HepG2 (cell line): ENCODE measurements around the gene FBLL1. TPM values are rescaled to one million over a fixed set of nuclear protein-coding genes. Genes with fewer than 3 reads are reported as not detected.

Experiments used
- ARNTL ChIP-seq: sonication (generic); formaldehyde crosslinking; IDR thresholded peaks from 2 replicates; pipeline ENCODE4 v1.4.0; 2020; ENCODE audit warnings: mild to moderate bottlenecking, missing genetic modification reagents
- GFI1 ChIP-seq: sonication (generic); formaldehyde crosslinking; IDR thresholded peaks from 2 replicates; pipeline ENCODE4 v1.5.0; 2020; ENCODE audit warnings: missing genetic modification reagents, mild to moderate bottlenecking, borderline replicate concordance
- HNF4A ChIP-seq: sonication (generic); formaldehyde crosslinking; IDR thresholded peaks from 2 replicates; pipeline ENCODE4 v1.4.0; 2020; ENCODE audit warnings: missing genetic modification reagents
- MIER2 ChIP-seq: IDR thresholded peaks from 2 replicates; pipeline ENCODE4 v1.6.1; 2016; ENCODE audit warnings: missing biosample characterization, missing genetic modification reagents
- POGZ ChIP-seq: sonication (generic); formaldehyde crosslinking; IDR thresholded peaks from 2 replicates; pipeline ENCODE4 v1.4.0; 2020; ENCODE audit warnings: mild to moderate bottlenecking, missing genetic modification reagents
- RAD51 ChIP-seq: fragments of 450-650 bp; IDR thresholded peaks from 2 replicates; pipeline ENCODE4 v1.6.1; 2016; ENCODE audit warnings: borderline replicate concordance
- REPIN1 ChIP-seq: sonication (generic); formaldehyde crosslinking; IDR thresholded peaks from 2 replicates; pipeline ENCODE4 v1.8.0; 2022; ENCODE audit warnings: missing genetic modification reagents, low read depth, mild to moderate bottlenecking, borderline replicate concordance
- SAP130 ChIP-seq: IDR thresholded peaks from 2 replicates; pipeline ENCODE4 v1.6.1; 2016; ENCODE audit warnings: low read depth
- SOX13 ChIP-seq, 3 experiments: fragments of 450-650 bp in 1 of 3; sonication (generic) in 1 of 3; formaldehyde crosslinking in 1 of 3; IDR thresholded peaks in 2 of 3; conservative IDR thresholded peaks in 1 of 3; 2 replicates each; pipeline versions ENCODE4 v1.5.0 to v1.6.1; 2016 to 2020; ENCODE audit warnings: antibody characterized with exemption in 1 of 3, mild to moderate bottlenecking in 1 of 3, missing compliant biosample characterization in 1 of 3, missing genetic modification reagents in 1 of 3, moderate library complexity in 1 of 3
- SSRP1 ChIP-seq: IDR thresholded peaks from 2 replicates; pipeline ENCODE4 v1.6.1; 2016; ENCODE audit warnings: control low read depth
- TEAD3 ChIP-seq: optimal IDR thresholded peaks from 2 replicates; pipeline ENCODE3; 2016; ENCODE audit warnings: borderline replicate concordance
- ZMYM4 ChIP-seq: sonication (generic); formaldehyde crosslinking; IDR thresholded peaks from 2 replicates; pipeline ENCODE4 v1.8.1; 2023; ENCODE audit warnings: mild to moderate bottlenecking, missing genetic modification reagents
- ZNF317 ChIP-seq: sonication (generic); formaldehyde crosslinking; IDR thresholded peaks from 2 replicates; pipeline ENCODE4 v1.5.0; 2020; ENCODE audit warnings: mild to moderate bottlenecking, missing genetic modification reagents
- ZNF441 ChIP-seq: sonication (generic); formaldehyde crosslinking; IDR thresholded peaks from 2 replicates; pipeline ENCODE4 v1.7.0; 2021; ENCODE audit warnings: missing genetic modification reagents, borderline replicate concordance
- ZNF558 ChIP-seq: sonication (generic); formaldehyde crosslinking; IDR thresholded peaks from 2 replicates; pipeline ENCODE4 v1.9.0; 2022; ENCODE audit warnings: mild to moderate bottlenecking, missing genetic modification reagents, borderline replicate concordance
- polyA plus RNA-seq, 8 experiments: library from polyadenylated mRNA; depleted of rRNA in 3 of 8; stranded (reverse) in 7 of 8; unstranded in 1 of 8; fragments of >200 nt; fragmentation: Illumina TruSeq in 4 of 8; extraction: Trizol in 4 of 8; gene quantifications; 2 replicates each; pipeline versions ENCODE4 v1.2.1 to v1.2.3, GENCODE V29; 2011 to 2016; ENCODE audit warnings: low read depth in 4 of 8, missing spikeins in 1 of 8, mixed read lengths in 1 of 8; ENCODE audit not compliant: insufficient read depth in 1 of 8
- total RNA-seq, 5 experiments: library from RNA; depleted of rRNA; stranded (reverse); fragments of >200 nt; fragmentation: Illumina TruSeq; extraction: Trizol; gene quantifications; 2 replicates each; pipeline ENCODE4 v1.2.3, GENCODE V29; 2016; ENCODE audit warnings: low read depth in 1 of 5
- TF ChIP-seq, protein P1 (sequence below): sonication (generic); formaldehyde crosslinking; IDR thresholded peaks from 2 replicates; pipeline ENCODE4 v1.4.0; 2020; ENCODE audit warnings: missing genetic modification reagents, borderline replicate concordance
- TF ChIP-seq, protein P2 (sequence below): sonication (generic); formaldehyde crosslinking; IDR thresholded peaks from 2 replicates; pipeline ENCODE4 v1.4.0; 2020; ENCODE audit warnings: missing genetic modification reagents, borderline replicate concordance
- TF ChIP-seq, protein P3 (sequence below), 2 experiments: sonication (generic) in 1 of 2; formaldehyde crosslinking in 1 of 2; IDR thresholded peaks; 2 replicates each; pipeline versions ENCODE4 v1.5.1 to v1.6.1; 2011 to 2020; ENCODE audit warnings: borderline replicate concordance in 1 of 2, low read depth in 1 of 2, low read length in 1 of 2, mild to moderate bottlenecking in 1 of 2, missing genetic modification reagents in 1 of 2, moderate library complexity in 1 of 2

FBLL1 gene
- total and polyA plus RNA-seq, 2 of the 13 experiments (the other 11 are each of a cell fraction or from before 2014, with no cell fraction given) = 0.17 to 0.18 TPM

DNA sequence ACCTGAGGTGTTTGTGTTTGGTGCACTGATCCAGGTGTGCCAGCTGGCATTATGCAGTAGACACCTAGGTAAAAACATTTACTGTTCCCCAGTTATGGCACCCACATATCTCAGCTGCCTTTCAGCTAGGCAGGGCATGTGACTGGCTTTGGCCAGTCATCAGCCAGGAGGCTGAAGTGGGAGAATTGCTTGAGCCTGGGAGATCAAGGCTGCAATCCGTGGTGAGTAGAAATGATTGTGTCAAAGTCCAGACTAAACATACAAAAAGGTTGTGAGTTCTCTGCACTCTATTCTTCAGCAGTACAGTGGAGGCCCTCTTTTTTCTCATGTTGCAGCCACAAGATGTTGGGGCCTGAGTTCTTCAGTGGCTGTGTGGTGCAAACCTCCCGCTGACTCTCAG is 3.2 kb upstream of the FBLL1 start (continued):
- TF ChIP-seq ZNF441 (CRISPR knock-in tag) (peak; percentile 64), ZNF558 (no peak), ZNF317 (CRISPR knock-in tag) (0 out of 2 replicates have a peak, but pooled peaks have one; percentile 31), MIER2 (CRISPR knock-in tag) (peak; percentile 89), SSRP1 (CRISPR knock-in tag) (0 out of 2 replicates have a peak, but pooled peaks have one; percentile 35), POGZ (peak; percentile 78), ARNTL (CRISPR knock-in tag) (no peak), TEAD3 (peak; percentile 16), SAP130 (CRISPR knock-in tag) (peak; percentile 23; the same call in 1 of the 2 replicates), REPIN1 (peak; percentile 45; the same call in 1 of the 2 replicates), SOX13 (IDR thresholded peaks at IDR 0.05) (no peak), SOX13 (CRISPR knock-in tag; conservative IDR thresholded peaks at IDR 0.05 in 1 of 2, IDR thresholded peaks at IDR 0.05 in 1 of 2) (peak in 1 of 2 experiments; percentile 16; a peak in 1 of 4 replicates), GFI1 (CRISPR knock-in tag) (peak; percentile 62), ZMYM4 (CRISPR knock-in tag) (peak; percentile 76), HNF4A (CRISPR knock-in tag) (peak; percentile 75), RAD51 (peak; percentile 42; the same call in 1 of the 2 replicates)
- TF ChIP-seq, protein P1, sequence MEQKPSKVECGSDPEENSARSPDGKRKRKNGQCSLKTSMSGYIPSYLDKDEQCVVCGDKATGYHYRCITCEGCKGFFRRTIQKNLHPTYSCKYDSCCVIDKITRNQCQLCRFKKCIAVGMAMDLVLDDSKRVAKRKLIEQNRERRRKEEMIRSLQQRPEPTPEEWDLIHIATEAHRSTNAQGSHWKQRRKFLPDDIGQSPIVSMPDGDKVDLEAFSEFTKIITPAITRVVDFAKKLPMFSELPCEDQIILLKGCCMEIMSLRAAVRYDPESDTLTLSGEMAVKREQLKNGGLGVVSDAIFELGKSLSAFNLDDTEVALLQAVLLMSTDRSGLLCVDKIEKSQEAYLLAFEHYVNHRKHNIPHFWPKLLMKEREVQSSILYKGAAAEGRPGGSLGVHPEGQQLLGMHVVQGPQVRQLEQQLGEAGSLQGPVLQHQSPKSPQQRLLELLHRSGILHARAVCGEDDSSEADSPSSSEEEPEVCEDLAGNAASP = 0 out of 2 replicates have a peak, but pooled peaks have one; percentile 15
- TF ChIP-seq, protein P2, sequence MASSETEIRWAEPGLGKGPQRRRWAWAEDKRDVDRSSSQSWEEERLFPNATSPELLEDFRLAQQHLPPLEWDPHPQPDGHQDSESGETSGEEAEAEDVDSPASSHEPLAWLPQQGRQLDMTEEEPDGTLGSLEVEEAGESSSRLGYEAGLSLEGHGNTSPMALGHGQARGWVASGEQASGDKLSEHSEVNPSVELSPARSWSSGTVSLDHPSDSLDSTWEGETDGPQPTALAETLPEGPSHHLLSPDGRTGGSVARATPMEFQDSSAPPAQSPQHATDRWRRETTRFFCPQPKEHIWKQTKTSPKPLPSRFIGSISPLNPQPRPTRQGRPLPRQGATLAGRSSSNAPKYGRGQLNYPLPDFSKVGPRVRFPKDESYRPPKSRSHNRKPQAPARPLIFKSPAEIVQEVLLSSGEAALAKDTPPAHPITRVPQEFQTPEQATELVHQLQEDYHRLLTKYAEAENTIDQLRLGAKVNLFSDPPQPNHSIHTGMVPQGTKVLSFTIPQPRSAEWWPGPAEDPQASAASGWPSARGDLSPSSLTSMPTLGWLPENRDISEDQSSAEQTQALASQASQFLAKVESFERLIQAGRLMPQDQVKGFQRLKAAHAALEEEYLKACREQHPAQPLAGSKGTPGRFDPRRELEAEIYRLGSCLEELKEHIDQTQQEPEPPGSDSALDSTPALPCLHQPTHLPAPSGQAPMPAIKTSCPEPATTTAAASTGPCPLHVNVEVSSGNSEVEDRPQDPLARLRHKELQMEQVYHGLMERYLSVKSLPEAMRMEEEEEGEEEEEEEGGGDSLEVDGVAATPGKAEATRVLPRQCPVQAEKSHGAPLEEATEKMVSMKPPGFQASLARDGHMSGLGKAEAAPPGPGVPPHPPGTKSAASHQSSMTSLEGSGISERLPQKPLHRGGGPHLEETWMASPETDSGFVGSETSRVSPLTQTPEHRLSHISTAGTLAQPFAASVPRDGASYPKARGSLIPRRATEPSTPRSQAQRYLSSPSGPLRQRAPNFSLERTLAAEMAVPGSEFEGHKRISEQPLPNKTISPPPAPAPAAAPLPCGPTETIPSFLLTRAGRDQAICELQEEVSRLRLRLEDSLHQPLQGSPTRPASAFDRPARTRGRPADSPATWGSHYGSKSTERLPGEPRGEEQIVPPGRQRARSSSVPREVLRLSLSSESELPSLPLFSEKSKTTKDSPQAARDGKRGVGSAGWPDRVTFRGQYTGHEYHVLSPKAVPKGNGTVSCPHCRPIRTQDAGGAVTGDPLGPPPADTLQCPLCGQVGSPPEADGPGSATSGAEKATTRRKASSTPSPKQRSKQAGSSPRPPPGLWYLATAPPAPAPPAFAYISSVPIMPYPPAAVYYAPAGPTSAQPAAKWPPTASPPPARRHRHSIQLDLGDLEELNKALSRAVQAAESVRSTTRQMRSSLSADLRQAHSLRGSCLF = no peak
- TF ChIP-seq, protein P3, sequence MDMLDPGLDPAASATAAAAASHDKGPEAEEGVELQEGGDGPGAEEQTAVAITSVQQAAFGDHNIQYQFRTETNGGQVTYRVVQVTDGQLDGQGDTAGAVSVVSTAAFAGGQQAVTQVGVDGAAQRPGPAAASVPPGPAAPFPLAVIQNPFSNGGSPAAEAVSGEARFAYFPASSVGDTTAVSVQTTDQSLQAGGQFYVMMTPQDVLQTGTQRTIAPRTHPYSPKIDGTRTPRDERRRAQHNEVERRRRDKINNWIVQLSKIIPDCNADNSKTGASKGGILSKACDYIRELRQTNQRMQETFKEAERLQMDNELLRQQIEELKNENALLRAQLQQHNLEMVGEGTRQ (IDR thresholded peaks at IDR 0.05; ENCODE audit: low read depth, low read length) = peak; percentile 88
- TF ChIP-seq, protein P3 (CRISPR knock-in tag; IDR thresholded peaks at IDR 0.05; ENCODE audit: borderline replicate concordance) = peak; percentile 91; the same call in 1 of the 2 replicates
